PC-3 (cell line): ENCODE results near the gene IQSEC3.

Source experiments
- CTCF ChIP-seq: fragments of 300-600 bp; sonication (generic); conservative IDR thresholded peaks from 2 replicates; pipeline ENCODE4 v1.5.1; 2017; ENCODE audit warnings: antibody characterized with exemption, low read depth, mild to moderate bottlenecking, low read length
- EZH2 ChIP-seq: fragments of 300-600 bp; sonication (generic); IDR thresholded peaks from one replicate; pipeline ENCODE4 v1.6.1; 2017; ENCODE audit warnings: antibody characterized with exemption, mild to moderate bottlenecking, low read length; ENCODE audit not compliant: unreplicated experiment

GRCh38 chr12:98924-99352 lies 32.4 kb downstream of the IQSEC3 start:
- TF ChIP-seq CTCF (no peak), EZH2 (no peak)
